Endothelial cell of umbilical vein (primary cell): ENCODE measurements around the gene CLPX. TPM values are rescaled to one million over a fixed set of nuclear protein-coding genes. Genes with fewer than 3 reads are reported as not detected.

ENCODE experiments used
- BruUV-seq: library from RNA; stranded (reverse); fragments of 400-500 nt; replicated peaks from 2 replicates; lab custom pipeline; 2021; lab: Mats Ljungman, UMichigan
- CTCF ChIA-PET: fragments of 300-600, 350-600 bp; sonication (Branson Sonifier 250); formaldehyde crosslinking; loops from one replicate; lab custom pipeline; 2021; ENCODE audit warnings: antibody characterized with exemption, inconsistent platforms; lab: Charles Lee
- POLR2A ChIA-PET: fragments of 300-600, 350-600 bp; sonication (Branson Sonifier 250); formaldehyde crosslinking; loops from one replicate; lab custom pipeline; 2021; ENCODE audit warnings: antibody characterized with exemption, inconsistent platforms; lab: Charles Lee
- DNase-seq: peaks from one replicate; pipeline ENCODE4 v3.0.0-alpha.2; 2011; ENCODE audit warnings: low read depth, low spot score
- FAIRE-seq: peaks from 2 replicates; lab custom pipeline; 2011; peaks lifted over from hg19 to GRCh38; lab: Jason Lieb, UNC
- H2AFZ ChIP-seq: 2 replicates; pipeline ENCODE4 v1.6.0; 2012; ENCODE audit warnings: low read depth, low read length, control low read depth, inconsistent platforms
- H3K27ac ChIP-seq: 2 replicates; pipeline ENCODE4 v1.5.1; 2011; ENCODE audit warnings: low read depth, mild to moderate bottlenecking, control low read depth, low read length, moderate library complexity; ENCODE audit not compliant: insufficient read depth
- H3K27me3 ChIP-seq, 2 experiments: 2 replicates each; pipeline versions ENCODE4 v1.6.0 to v1.6.1; 2011; ENCODE audit warnings: low read length in 2 of 2, mixed read lengths in 1 of 2; ENCODE audit not compliant: control insufficient read depth in 2 of 2, insufficient read depth in 2 of 2
- H3K36me3 ChIP-seq, 2 experiments: 2 replicates in 1 of 2; 3 replicates in 1 of 2; pipeline ENCODE4 v1.5.1; 2011; ENCODE audit warnings: low read length in 2 of 2, mild to moderate bottlenecking in 1 of 2, moderate library complexity in 1 of 2; ENCODE audit not compliant: control insufficient read depth in 2 of 2, insufficient read depth in 2 of 2; ENCODE audit errors: extremely low read depth in 1 of 2
- H3K4me1 ChIP-seq: 3 replicates; pipeline ENCODE4 v1.5.1; 2011; ENCODE audit warnings: mild to moderate bottlenecking, low read length; ENCODE audit not compliant: control insufficient read depth, insufficient read depth; ENCODE audit errors: extremely low read depth
- H3K4me2 ChIP-seq: 2 replicates; pipeline ENCODE4 v1.6.1; 2011; ENCODE audit warnings: low read length, control low read depth, mixed read lengths; ENCODE audit not compliant: insufficient read depth
- H3K4me3 ChIP-seq, 3 experiments: fragments of 200-600 bp in 1 of 3; sonication (generic), shearing (Covaris generic) in 1 of 3; replicated peaks in 1 of 3; 2 replicates each; pipeline ENCODE4 v1.5.1; 2011 to 2016; ENCODE audit warnings: control low read depth in 3 of 3, low read length in 3 of 3, mild to moderate bottlenecking in 2 of 3, inconsistent platforms in 1 of 3, low read depth in 1 of 3, moderate library complexity in 1 of 3; ENCODE audit not compliant: insufficient read depth in 1 of 3
- H3K79me2 ChIP-seq: 2 replicates; pipeline ENCODE4 v1.6.0; 2012; ENCODE audit warnings: low read length, inconsistent platforms; ENCODE audit not compliant: control insufficient read depth, insufficient read depth
- H3K9ac ChIP-seq: replicated peaks from 2 replicates; pipeline ENCODE3; 2011; ENCODE audit warnings: low read length, control low read depth; ENCODE audit not compliant: insufficient read depth; ENCODE audit errors: extremely low read depth
- H3K9me1 ChIP-seq: replicated peaks from 3 replicates; pipeline ENCODE4 v1.6.0; 2011; ENCODE audit warnings: mild to moderate bottlenecking, low read length; ENCODE audit not compliant: control insufficient read depth, insufficient read depth; ENCODE audit errors: extremely low read depth
- H3K9me3 ChIP-seq: replicated peaks from 2 replicates; pipeline ENCODE4 v1.5.1; 2012; ENCODE audit warnings: low read length, inconsistent platforms; ENCODE audit not compliant: control insufficient read depth, insufficient read depth
- H4K20me1 ChIP-seq: replicated peaks from 2 replicates; pipeline ENCODE3; 2011; ENCODE audit warnings: mild to moderate bottlenecking, low read length; ENCODE audit not compliant: control insufficient read depth, insufficient read depth; ENCODE audit errors: extremely low read depth
- EZH2 ChIP-seq: IDR thresholded peaks from 2 replicates; pipeline ENCODE4 v1.6.1; 2012; ENCODE audit warnings: borderline replicate concordance, low read depth, mild to moderate bottlenecking, moderate library complexity, low read length, inconsistent platforms; ENCODE audit not compliant: severe bottlenecking
- FOS ChIP-seq: IDR thresholded peaks from 2 replicates; pipeline ENCODE4 v1.6.1; 2011; ENCODE audit warnings: mild to moderate bottlenecking, low read length, moderate library complexity, borderline replicate concordance; ENCODE audit not compliant: insufficient read depth
- GATA2 ChIP-seq: IDR thresholded peaks from 2 replicates; pipeline ENCODE4 v1.7.0; 2011; ENCODE audit warnings: low read depth, mild to moderate bottlenecking, moderate library complexity, mixed read lengths, low read length; ENCODE audit not compliant: insufficient read length, insufficient read depth
- JUN ChIP-seq: IDR thresholded peaks from 2 replicates; pipeline ENCODE4 v1.6.1; 2011; ENCODE audit warnings: borderline replicate concordance, low read depth; ENCODE audit not compliant: insufficient read length, insufficient read depth
- MYC ChIP-seq: IDR thresholded peaks from one replicate; pipeline ENCODE4 v1.6.1; 2011; ENCODE audit warnings: mild to moderate bottlenecking, low read depth, low read length
- POLR2A ChIP-seq: IDR thresholded peaks from 2 replicates; pipeline ENCODE4 v1.6.1; 2012; ENCODE audit warnings: low read depth, mild to moderate bottlenecking, control low read depth, low read length
- POLR2AphosphoS5 ChIP-seq: IDR thresholded peaks from 2 replicates; pipeline ENCODE4 v1.6.1; 2012; ENCODE audit warnings: low read depth, mild to moderate bottlenecking, control low read depth, low read length, moderate library complexity; ENCODE audit not compliant: insufficient read depth
- dilution Hi-C: fragments of 300-500 bp; cut with MboI; formaldehyde crosslinking; loops from one replicate; pipeline ENCODE4 v1.15.0; 2019; ENCODE audit warnings: low sequenced_read_pairs; ENCODE audit not compliant: extremely low pct_ligation_motif_present
- intact Hi-C: fragments of 100-400 bp; cut with micrococcal nuclease; formaldehyde crosslinking; loops from one replicate; pipeline ENCODE4 v1.10.0; 2022
- polyA plus RNA-seq, 4 experiments: library from polyadenylated mRNA; depleted of rRNA in 3 of 4; stranded (reverse) in 3 of 4; unstranded in 1 of 4; fragments of >200 nt; gene quantifications; 2 replicates each; pipeline versions ENCODE4 v1.2.1 to v1.2.3, GENCODE V29; 2011 to 2012; ENCODE audit warnings: missing spikeins in 1 of 4
- total RNA-seq: library from RNA; stranded (reverse); gene quantifications from 2 replicates; pipeline ENCODE4 v1.2.3, GENCODE V29; 2021
- TF ChIP-seq, protein P1 (sequence below), 2 donors: IDR thresholded peaks; 1 replicate in 1 of 2; 2 replicates in 1 of 2; pipeline ENCODE4 v1.5.1; 2011; ENCODE audit warnings: low read length in 2 of 2, mild to moderate bottlenecking in 2 of 2, moderate library complexity in 2 of 2, control low read depth in 1 of 2, inconsistent platforms in 1 of 2, low read depth in 1 of 2; ENCODE audit not compliant: insufficient read depth in 1 of 2; ENCODE audit errors: extremely low read depth in 1 of 2
- TF ChIP-seq, protein P2 (sequence below): IDR thresholded peaks from 2 replicates; pipeline ENCODE4 v1.6.1; 2011; ENCODE audit not compliant: insufficient read depth, insufficient read length

Gene CLPX
- total and polyA plus RNA-seq, 2 donors (not counting 3 experiments of a cell fraction or from before 2014, with no cell fraction given), result 11.1 to 41.4 TPM

DNA sequence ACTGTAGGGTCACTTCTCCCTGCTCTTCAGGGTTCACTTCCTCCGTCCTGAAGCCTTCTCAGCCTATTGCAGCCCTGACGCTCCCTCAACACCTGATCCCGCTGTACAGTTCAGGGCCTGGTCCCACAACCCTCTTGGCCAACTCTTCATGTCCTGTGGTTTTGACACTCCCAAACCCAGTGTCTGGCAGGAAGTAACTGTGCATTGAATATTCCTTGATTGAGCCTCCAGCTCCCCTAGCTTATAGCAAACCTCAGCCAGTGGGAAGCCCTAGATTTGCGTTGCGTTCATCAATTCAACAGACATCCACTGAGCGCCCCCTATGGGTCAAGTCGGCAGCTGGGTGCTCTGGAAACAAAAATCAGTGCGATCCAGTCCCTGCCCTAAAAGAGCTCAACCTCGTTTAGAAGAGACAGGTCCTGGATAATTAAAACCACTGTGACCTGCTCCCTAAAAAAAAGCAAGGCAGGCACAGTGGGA is 83.7 kb downstream of the CLPX start:
- H4K20me1 ChIP-seq, result no peaks in the 10 kb centered on the region
- FAIRE-seq, result peak; percentile 66
- intact Hi-C loops (loop anchor here (1.0 kb wide), 1 partner anchor 47 kb away; no protein-coding TSS in a partner anchor), dilution Hi-C loops (no loop called here)
- no peak for TF ChIP-seq POLR2AphosphoS5
- TF ChIP-seq POLR2A, result no peak
- TF ChIP-seq, protein P1, sequence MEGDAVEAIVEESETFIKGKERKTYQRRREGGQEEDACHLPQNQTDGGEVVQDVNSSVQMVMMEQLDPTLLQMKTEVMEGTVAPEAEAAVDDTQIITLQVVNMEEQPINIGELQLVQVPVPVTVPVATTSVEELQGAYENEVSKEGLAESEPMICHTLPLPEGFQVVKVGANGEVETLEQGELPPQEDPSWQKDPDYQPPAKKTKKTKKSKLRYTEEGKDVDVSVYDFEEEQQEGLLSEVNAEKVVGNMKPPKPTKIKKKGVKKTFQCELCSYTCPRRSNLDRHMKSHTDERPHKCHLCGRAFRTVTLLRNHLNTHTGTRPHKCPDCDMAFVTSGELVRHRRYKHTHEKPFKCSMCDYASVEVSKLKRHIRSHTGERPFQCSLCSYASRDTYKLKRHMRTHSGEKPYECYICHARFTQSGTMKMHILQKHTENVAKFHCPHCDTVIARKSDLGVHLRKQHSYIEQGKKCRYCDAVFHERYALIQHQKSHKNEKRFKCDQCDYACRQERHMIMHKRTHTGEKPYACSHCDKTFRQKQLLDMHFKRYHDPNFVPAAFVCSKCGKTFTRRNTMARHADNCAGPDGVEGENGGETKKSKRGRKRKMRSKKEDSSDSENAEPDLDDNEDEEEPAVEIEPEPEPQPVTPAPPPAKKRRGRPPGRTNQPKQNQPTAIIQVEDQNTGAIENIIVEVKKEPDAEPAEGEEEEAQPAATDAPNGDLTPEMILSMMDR (IDR thresholded peaks at IDR 0.05; ENCODE audit: extremely low read depth in 1 of 2, insufficient read depth in 1 of 2, low read depth in 1 of 2, low read length in 2 of 2), result peak; percentile 82 to 87
- TF ChIP-seq GATA2, result no peak
- ChIA-PET CTCF (interaction anchor here (0.7 to 5.4 kb wide), 23 partner anchors 9 to 373 kb away, joined by 3 to 64 read pairs (median 5); partner anchors contain the start of genes KBTBD13, RASL12 and UBAP1L), POLR2A (no interaction called here)
- no TSS peak for BruUV-seq
- H3K36me3 ChIP-seq, result peaks cover 0 to 9% of the 10 kb centered on the region in 2 experiments
- no peaks in the 10 kb centered on the region for H3K9me1 ChIP-seq
- no peaks in the 10 kb centered on the region for H3K27me3 ChIP-seq
- H3K4me2 ChIP-seq, result no peak overlapping the region
- H3K9ac ChIP-seq, result no peak overlapping the region
- DNase-seq, result peak; percentile 53
- H3K27ac ChIP-seq, result no peak overlapping the region
- H3K4me1 ChIP-seq, result peaks cover 2% of the 10 kb centered on the region
- no peak overlapping the region for H2AFZ ChIP-seq
- peak overlapping the region in 1 of 3 experiments; percentile 13 for H3K4me3 ChIP-seq
- H3K9me3 ChIP-seq, result no peaks in the 10 kb centered on the region
- no peaks in the 10 kb centered on the region for H3K79me2 ChIP-seq

DNA sequence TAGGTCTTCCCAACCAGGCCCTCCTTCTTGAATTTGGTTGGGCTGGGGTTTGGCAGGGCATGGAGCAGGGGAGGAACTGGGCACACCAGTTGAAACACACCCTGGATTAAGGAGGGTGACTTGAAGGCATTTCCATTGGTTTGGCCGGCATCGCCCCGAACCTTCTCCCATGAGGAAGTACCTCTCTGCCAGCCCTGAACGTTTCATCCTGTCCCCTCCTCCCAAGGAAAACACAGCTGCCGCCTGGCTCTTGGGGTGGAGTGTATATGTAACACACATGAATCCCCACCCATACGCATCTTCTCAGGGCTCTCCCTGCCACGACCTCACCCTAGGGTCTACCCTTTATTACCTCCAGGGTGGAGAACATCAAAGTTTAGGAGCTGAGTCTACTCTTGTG is 84.7 kb downstream of the CLPX start:
- FAIRE-seq (no peak), DNase-seq (no peak)
- Histone ChIP-seq H3K4me3 (no peak overlapping the region), H3K36me3 (peaks cover 0 to 9% of the 10 kb centered on the region in 2 experiments), H4K20me1 (no peaks in the 10 kb centered on the region), H3K4me2 (no peak overlapping the region), H2AFZ (no peak overlapping the region), H3K79me2 (no peaks in the 10 kb centered on the region), H3K27ac (no peak overlapping the region), H3K4me1 (no peaks in the 10 kb centered on the region), H3K9me1 (no peaks in the 10 kb centered on the region), H3K9ac (no peak overlapping the region), H3K27me3 (no peaks in the 10 kb centered on the region), H3K9me3 (no peaks in the 10 kb centered on the region)
- CTCF ChIA-PET, result interaction anchor here (2.1 to 5.4 kb wide), 4 partner anchors 15 to 58 kb away, joined by 14 to 64 read pairs (median 37); partner anchors contain the start of gene KBTBD13
- BruUV-seq, result no TSS peak
- dilution Hi-C loops (no loop called here), intact Hi-C loops (no loop called here)
- POLR2A ChIA-PET, result no interaction called here
- TF ChIP-seq MYC (no peak), POLR2AphosphoS5 (no peak), POLR2A (no peak), EZH2 (no peak), JUN (no peak), GATA2 (no peak), FOS (no peak)
- TF ChIP-seq, protein P1 (IDR thresholded peaks at IDR 0.05; ENCODE audit: extremely low read depth in 1 of 2, insufficient read depth in 1 of 2, low read depth in 1 of 2, low read length in 2 of 2), result no peak
- TF ChIP-seq, protein P2, sequence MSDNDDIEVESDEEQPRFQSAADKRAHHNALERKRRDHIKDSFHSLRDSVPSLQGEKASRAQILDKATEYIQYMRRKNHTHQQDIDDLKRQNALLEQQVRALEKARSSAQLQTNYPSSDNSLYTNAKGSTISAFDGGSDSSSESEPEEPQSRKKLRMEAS, result no peak
